SIG-M5 treated with dmso at 0.1 percent for 504 hours (cell line): ENCODE results near the gene PHF20.
A peak's percentile ranks its signal among the peaks of the same experiment; 100 is the strongest.
"Not testable (repeated sequence)": the region's sequence is repeated elsewhere in the genome, so short reads cannot be mapped to it uniquely, and the experiment has no call there.

Source experiments
- DNase-seq: peaks from one replicate; lab custom pipeline; 2025; ENCODE audit not compliant: unreplicated experiment; lab: John Stamatoyannopoulos, UW

PHF20 gene

GRCh38 chr20:35910254-35910653 lies 138.4 kb downstream of the PHF20 start:
- no peak for DNase-seq

DNA sequence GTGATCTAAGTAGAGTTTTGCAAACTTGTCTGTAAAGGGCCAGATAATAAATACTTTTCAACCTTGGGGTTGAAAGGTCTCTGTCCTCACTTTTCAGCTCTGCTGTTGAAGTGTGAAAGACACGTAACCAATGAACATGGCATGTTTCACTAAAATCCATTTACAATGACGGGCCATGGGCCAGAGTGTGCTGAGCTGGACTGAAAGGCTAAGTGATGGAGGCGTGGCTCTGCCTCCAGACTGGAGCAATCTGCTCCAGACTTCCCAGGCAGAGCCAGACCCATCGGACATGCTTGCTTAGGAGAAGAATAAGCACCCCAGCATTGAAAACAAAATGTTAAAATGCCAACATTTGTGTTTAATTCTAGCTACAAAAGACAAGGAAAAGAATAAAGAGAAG lies 141.1 kb downstream of the PHF20 start:
- DNase-seq: no peak

GRCh38 chr20:35917077-35917476 lies 145.3 kb downstream of the PHF20 start:
- peak; percentile 43 for DNase-seq

DNA sequence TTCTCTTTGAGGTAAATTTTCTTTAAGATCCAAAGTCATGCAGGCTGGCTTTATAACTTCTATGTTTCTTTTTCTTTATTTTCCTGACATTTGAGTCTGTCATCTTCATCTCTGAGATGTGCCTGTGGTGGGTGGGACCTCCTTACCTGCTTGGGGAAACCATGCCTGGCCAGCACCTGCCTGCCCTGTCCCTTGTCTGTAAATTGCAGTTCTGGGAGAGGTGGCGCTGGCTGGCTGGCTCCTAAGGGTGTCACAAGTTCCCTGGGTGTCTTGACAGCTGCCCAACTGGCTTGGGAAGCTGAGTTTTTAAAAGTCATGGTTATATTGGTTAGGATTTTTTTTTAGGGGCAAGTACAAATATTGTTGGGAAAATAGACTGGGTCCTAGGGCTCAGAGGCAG lies 146.2 kb downstream of the PHF20 start:
- DNase-seq: no peak

- no peak for DNase-seq
Measured at GRCh38 chr20:35920523-35920922, 148.7 kb downstream of the PHF20 start.

DNA sequence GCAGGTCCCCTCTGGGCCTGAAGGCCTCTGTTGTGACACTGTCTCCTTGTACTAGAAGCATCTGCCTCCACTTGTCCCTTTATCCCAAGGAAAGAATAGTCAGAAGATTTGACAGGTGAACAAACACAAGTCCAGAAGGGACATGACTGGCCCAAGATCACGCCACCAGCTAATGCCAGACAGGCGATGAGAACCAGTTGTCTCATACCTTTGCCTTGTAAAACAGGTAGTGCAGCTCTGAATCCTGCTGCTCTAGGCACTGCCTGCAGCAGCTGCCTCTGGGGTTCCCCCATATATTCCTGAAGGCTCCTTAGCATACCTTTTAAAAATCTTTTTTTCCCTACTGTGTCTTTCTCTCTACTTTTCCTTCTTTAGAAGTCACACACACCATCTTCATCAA lies 157.5 kb downstream of the PHF20 start:
- no peak for DNase-seq

- DNase-seq: no peak
Measured at GRCh38 chr20:35934050-35934449, 162.2 kb downstream of the PHF20 start.

- no peak for DNase-seq
Measured at GRCh38 chr20:35939264-35939663, 167.4 kb downstream of the PHF20 start.

DNA sequence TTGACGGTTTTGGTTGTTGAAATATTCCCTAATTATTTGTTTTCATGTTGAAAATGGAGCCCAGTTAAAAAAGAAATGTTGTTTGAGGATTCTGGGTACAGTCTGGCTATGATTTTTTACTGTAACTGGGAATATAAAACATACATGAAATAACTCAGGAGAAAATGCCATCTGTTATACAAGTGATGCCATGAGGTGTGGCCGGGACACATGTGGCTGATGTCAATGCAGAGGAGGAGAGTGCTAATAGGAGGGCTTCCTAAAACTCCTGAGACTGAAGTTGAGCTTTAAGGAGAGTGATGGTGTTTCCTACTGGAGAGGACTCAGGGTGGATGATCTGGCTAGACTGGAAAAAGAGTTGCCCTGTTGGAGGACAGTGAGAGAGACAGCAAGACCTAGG lies 169.8 kb downstream of the PHF20 start:
- no peak for DNase-seq

GRCh38 chr20:35942243-35942642 lies 170.4 kb downstream of the PHF20 start:
- DNase-seq: peak; percentile 22

DNA sequence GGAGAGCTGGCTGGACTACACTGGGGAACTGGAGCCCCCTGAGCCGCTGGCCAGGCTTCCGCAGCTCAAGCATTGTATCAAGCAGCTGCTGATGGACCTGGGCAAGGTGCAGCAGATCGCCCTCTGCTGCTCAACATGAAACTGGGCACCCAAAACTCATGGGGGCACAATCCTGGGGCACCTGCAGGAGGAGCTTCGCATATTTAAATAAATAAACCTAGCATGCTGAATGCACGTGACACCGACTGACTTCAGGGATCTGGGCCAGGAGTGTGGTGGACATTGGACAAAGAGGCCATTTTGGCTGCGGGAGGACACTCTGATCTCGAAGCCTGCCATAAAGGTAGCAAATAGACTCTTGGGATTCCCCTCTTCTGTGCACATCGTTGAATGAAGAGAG lies 175.7 kb downstream of the PHF20 start:
- DNase-seq: peak; percentile 32

- no peak for DNase-seq
Measured at GRCh38 chr20:35947907-35948306, 176.1 kb downstream of the PHF20 start.

DNA sequence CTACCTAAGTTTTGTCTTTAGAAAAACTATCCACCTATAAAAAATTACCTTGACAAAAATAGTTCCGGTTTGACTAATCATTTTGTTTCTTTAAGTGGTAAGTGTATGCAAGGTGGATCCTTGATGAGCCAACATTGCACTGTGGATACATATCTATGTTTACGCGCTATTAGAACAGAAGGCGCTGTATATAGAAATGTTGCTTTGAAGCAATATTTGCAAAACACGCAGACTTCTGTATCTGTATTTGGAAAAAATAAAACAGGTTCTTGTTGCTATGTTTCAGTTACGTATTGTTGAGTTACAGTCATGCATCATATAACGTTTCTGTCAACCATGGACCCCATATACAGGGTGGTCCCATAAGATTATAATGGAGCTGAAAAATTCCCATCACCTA lies 178.3 kb downstream of the PHF20 start:
- DNase-seq: no peak

- not testable (repeated sequence) for DNase-seq
Measured at GRCh38 chr20:35952080-35952479, 180.3 kb downstream of the PHF20 start.

- peak; percentile 81 for DNase-seq
Measured at GRCh38 chr20:35952480-35953386, 180.9 kb downstream of the PHF20 start.

DNA sequence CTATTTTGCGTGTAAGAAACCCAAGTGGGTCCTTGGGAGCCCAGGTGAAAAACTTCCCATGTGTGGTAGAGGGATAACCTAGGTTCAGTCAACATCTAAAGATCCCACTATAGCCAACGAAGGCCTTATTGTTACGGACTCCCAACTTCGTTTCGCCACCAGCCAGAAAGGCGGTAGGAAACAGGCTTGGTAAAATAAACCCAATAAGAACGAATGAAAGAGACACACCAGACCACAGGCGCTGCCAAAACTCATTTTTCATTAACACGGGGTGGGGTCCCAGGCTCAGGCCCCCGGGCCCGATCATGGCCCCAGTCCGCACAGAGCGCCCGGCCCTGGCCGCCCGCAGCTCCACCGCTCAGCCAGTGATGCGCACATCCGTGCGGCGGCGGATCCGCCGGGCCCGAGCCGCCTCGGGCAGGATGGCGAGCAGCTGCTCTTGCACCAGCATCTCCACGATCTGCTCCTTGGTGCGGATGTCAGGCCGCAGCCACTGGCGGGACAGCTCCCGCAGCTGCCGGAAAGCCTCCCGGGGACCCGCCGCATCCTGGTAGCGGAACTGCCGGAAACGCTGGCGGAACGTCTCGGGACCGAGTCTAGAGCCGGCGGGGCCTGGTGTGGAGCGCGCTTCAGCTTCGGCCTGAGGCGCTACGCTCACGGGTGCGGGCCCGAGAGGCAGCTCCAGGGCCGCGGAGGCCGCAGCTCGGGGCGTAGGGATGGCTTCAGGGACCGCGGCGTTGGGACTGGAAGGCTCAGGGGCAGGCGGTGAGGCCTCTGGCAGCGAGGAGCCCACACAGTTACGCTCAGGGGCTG lies 181.8 kb downstream of the PHF20 start:
- no peak for DNase-seq

GRCh38 chr20:35954200-35954906 lies 182.5 kb downstream of the PHF20 start, which contains the start of gene SCAND1:
SCAND1 (minus strand) TSS chr20:35954502; CDS start chr20:35954284, 218 bp downstream.
- DNase-seq: peak; percentile 97

GRCh38 chr20:35954907-35955251 lies 183.1 kb downstream of the PHF20 start:
- DNase-seq: peak; percentile 46

- DNase-seq: no peak
Measured at GRCh38 chr20:35956616-35957015, 184.8 kb downstream of the PHF20 start.

DNA sequence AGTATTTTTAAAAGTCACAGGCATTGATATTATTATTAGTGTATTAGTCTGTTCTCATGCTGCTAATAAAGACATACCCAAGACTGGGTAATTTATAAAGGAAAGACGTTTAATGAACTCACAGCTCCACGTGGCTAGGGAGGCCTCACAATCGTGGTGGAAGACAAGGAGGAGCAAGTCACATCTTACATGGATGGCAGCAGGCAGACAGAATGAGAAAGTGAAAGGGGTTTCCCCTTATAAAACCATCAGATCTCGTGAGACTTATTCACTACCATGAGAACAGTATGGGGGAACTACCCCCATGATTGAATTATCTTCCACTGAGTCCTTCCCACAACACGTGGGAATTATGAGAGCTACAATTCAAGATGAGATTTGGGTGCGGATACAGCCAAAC lies 187.5 kb downstream of the PHF20 start:
- DNase-seq: not testable (repeated sequence)

GRCh38 chr20:35963878-35964277 lies 192.1 kb downstream of the PHF20 start:
- no peak for DNase-seq
